Muscle of leg (tissue), 11 donors: ENCODE results near the gene CLDN2. TPM values are rescaled to one million over a fixed set of nuclear protein-coding genes. Genes with fewer than 3 reads are reported as not detected.

Source experiments
- DNase-seq: peaks from one replicate; pipeline ENCODE4 v3.0.0; 2013
- H3K27ac ChIP-seq: one replicate; pipeline ENCODE4 v1.5.1; 2013; ENCODE audit warnings: mild to moderate bottlenecking, low read length, control low read depth
- H3K27me3 ChIP-seq: one replicate; pipeline ENCODE4 v1.6.1; 2013; ENCODE audit warnings: low read length; ENCODE audit not compliant: control insufficient read depth, insufficient read depth
- H3K36me3 ChIP-seq: one replicate; pipeline ENCODE4 v1.6.1; 2013; ENCODE audit warnings: low read length; ENCODE audit not compliant: control insufficient read depth, insufficient read depth
- H3K4me1 ChIP-seq: one replicate; pipeline ENCODE4 v1.6.1; 2013; ENCODE audit warnings: low read length; ENCODE audit not compliant: control insufficient read depth, insufficient read depth
- H3K4me3 ChIP-seq: one replicate; pipeline ENCODE4 v1.5.1; 2013; ENCODE audit warnings: low read length, control low read depth
- H3K9me3 ChIP-seq: replicated peaks from 2 replicates; pipeline ENCODE4 v1.6.1; 2013; ENCODE audit warnings: low read depth, low read length; ENCODE audit not compliant: control insufficient read depth
- WGBS: methylation state at CpG from one replicate; pipeline ENCODE4 v1.1.5; 2013; ENCODE audit warnings: missing lambda C conversion rate; ENCODE audit not compliant: insufficient coverage; 5-methylcytosine and 5-hydroxymethylcytosine counted together
- polyA plus RNA-seq, 8 donors: library from polyadenylated mRNA; unstranded; fragments of 120-200 nt; gene quantifications; one replicate each; pipeline versions ENCODE4 v1.2.1 to v1.2.3, GENCODE V29; 2013; ENCODE audit warnings: inconsistent platforms in 1 of 8, low replicate concordance in 1 of 8; ENCODE audit not compliant: insufficient read length in 8 of 8, insufficient read depth in 1 of 8
- total RNA-seq: library from RNA; stranded (reverse); fragments of 120-200 nt; gene quantifications from one replicate; pipeline ENCODE4 v1.2.4, GENCODE V29; 2013

CLDN2 gene
- total and polyA plus RNA-seq, 9 donors: 0.09 to 7.6 (median 0.37) TPM

- Histone ChIP-seq H3K27me3 (peaks cover 28% of the 10 kb centered on the region), H3K4me3 (no peak overlapping the region), H3K9me3 (no peaks in the 10 kb centered on the region), H3K36me3 (peaks cover under 1% of the 10 kb centered on the region), H3K4me1 (peaks cover 5% of the 10 kb centered on the region), H3K27ac (no peak overlapping the region)
- no peak for DNase-seq
- WGBS: no CpG with 5 or more reads among the region's 1 CpG
Observed at GRCh38 chrX:106936246-106936645, 16.0 kb downstream of the CLDN2 start.

- peaks cover 10% of the 10 kb centered on the region for H3K36me3 ChIP-seq
- H3K4me3 ChIP-seq: no peak overlapping the region
- no peak for DNase-seq
- peaks cover 17% of the 10 kb centered on the region for H3K27me3 ChIP-seq
- H3K4me1 ChIP-seq: no peaks in the 10 kb centered on the region
- H3K9me3 ChIP-seq: no peaks in the 10 kb centered on the region
- H3K27ac ChIP-seq: no peak overlapping the region
- WGBS: no CpG with 5 or more reads among the region's 3 CpGs
Observed at GRCh38 chrX:106939566-106939965, 19.4 kb downstream of the CLDN2 start.

- Histone ChIP-seq H3K4me1 (no peaks in the 10 kb centered on the region), H3K9me3 (no peaks in the 10 kb centered on the region), H3K4me3 (no peak overlapping the region), H3K27me3 (peaks cover 17% of the 10 kb centered on the region), H3K27ac (no peak overlapping the region), H3K36me3 (peaks cover 10% of the 10 kb centered on the region)
- no peak for DNase-seq
- no CpG with 5 or more reads among the region's 1 CpG for WGBS
Observed at GRCh38 chrX:106940068-106940467, 19.9 kb downstream of the CLDN2 start.

GRCh38 chrX:106946464-106946863 is 26.3 kb downstream of the CLDN2 start:
- H3K9me3 ChIP-seq: no peaks in the 10 kb centered on the region
- peaks cover 10% of the 10 kb centered on the region for H3K36me3 ChIP-seq
- no peak for DNase-seq
- peaks cover 10% of the 10 kb centered on the region for H3K27me3 ChIP-seq
- no peak overlapping the region for H3K27ac ChIP-seq
- WGBS: 100% methylated on average over 1 of the region's 3 CpGs
- no peak overlapping the region for H3K4me3 ChIP-seq
- no peaks in the 10 kb centered on the region for H3K4me1 ChIP-seq

GRCh38 chrX:106948641-106949040 is 28.4 kb downstream of the CLDN2 start:
- no peak for DNase-seq

GRCh38 chrX:106949366-106949765 is 29.2 kb downstream of the CLDN2 start:
- Histone ChIP-seq H3K27me3 (peaks cover 6% of the 10 kb centered on the region), H3K27ac (no peak overlapping the region), H3K9me3 (no peaks in the 10 kb centered on the region), H3K36me3 (peaks cover 2% of the 10 kb centered on the region), H3K4me3 (no peak overlapping the region), H3K4me1 (no peaks in the 10 kb centered on the region)
- no peak for DNase-seq
- WGBS: no CpG with 5 or more reads among the region's 1 CpG

More at GRCh38 chrX:106948641-106949040, 28.4 kb downstream of the CLDN2 start:
- H3K4me1 ChIP-seq: no peaks in the 10 kb centered on the region
- H3K36me3 ChIP-seq: peaks cover 2% of the 10 kb centered on the region
- H3K27me3 ChIP-seq: peaks cover 2% of the 10 kb centered on the region
- no peak overlapping the region for H3K4me3 ChIP-seq
- no peaks in the 10 kb centered on the region for H3K9me3 ChIP-seq
- WGBS: no CpG with 5 or more reads among the region's 3 CpGs
- no peak overlapping the region for H3K27ac ChIP-seq

GRCh38 chrX:106950381-106950780 is 30.2 kb downstream of the CLDN2 start:
- no peaks in the 10 kb centered on the region for H3K4me1 ChIP-seq
- no peak overlapping the region for H3K4me3 ChIP-seq
- WGBS: 29% methylated on average over 1 of the region's 2 CpGs
- H3K27ac ChIP-seq: no peak overlapping the region
- peaks cover 8% of the 10 kb centered on the region for H3K27me3 ChIP-seq
- H3K36me3 ChIP-seq: peaks cover 9% of the 10 kb centered on the region
- no peaks in the 10 kb centered on the region for H3K9me3 ChIP-seq
- no peak for DNase-seq

- WGBS: no CpG with 5 or more reads among the region's 6 CpGs
- H3K27me3 ChIP-seq: peaks cover 10% of the 10 kb centered on the region
- H3K27ac ChIP-seq: no peak overlapping the region
- H3K36me3 ChIP-seq: peaks cover 17% of the 10 kb centered on the region
- no peak overlapping the region for H3K4me3 ChIP-seq
- DNase-seq: no peak
- no peaks in the 10 kb centered on the region for H3K9me3 ChIP-seq
- H3K4me1 ChIP-seq: no peaks in the 10 kb centered on the region
Observed at GRCh38 chrX:106951230-106951629, 31.0 kb downstream of the CLDN2 start.

GRCh38 chrX:106952089-106952488 is 31.9 kb downstream of the CLDN2 start:
- no peak for DNase-seq
- WGBS: 80% methylated on average over 1 of the region's 3 CpGs

GRCh38 chrX:106952538-106952937 is 32.3 kb downstream of the CLDN2 start:
- peaks cover 10% of the 10 kb centered on the region for H3K27me3 ChIP-seq
- H3K27ac ChIP-seq: no peak overlapping the region
- peaks cover 19% of the 10 kb centered on the region for H3K36me3 ChIP-seq
- H3K4me3 ChIP-seq: no peak overlapping the region
- no CpG with 5 or more reads among the region's 2 CpGs for WGBS
- no peaks in the 10 kb centered on the region for H3K4me1 ChIP-seq
- no peak for DNase-seq
- no peaks in the 10 kb centered on the region for H3K9me3 ChIP-seq

More at GRCh38 chrX:106952089-106952488, 31.9 kb downstream of the CLDN2 start:
- Histone ChIP-seq H3K27me3 (peaks cover 10% of the 10 kb centered on the region), H3K4me3 (no peak overlapping the region), H3K4me1 (no peaks in the 10 kb centered on the region), H3K36me3 (peaks cover 19% of the 10 kb centered on the region), H3K27ac (no peak overlapping the region), H3K9me3 (no peaks in the 10 kb centered on the region)

GRCh38 chrX:106952988-106953387 is 32.8 kb downstream of the CLDN2 start:
- H3K4me1 ChIP-seq: no peaks in the 10 kb centered on the region
- no CpG with 5 or more reads among the region's 1 CpG for WGBS
- peaks cover 10% of the 10 kb centered on the region for H3K27me3 ChIP-seq
- DNase-seq: no peak
- no peak overlapping the region for H3K4me3 ChIP-seq
- no peaks in the 10 kb centered on the region for H3K9me3 ChIP-seq
- peaks cover 19% of the 10 kb centered on the region for H3K36me3 ChIP-seq
- no peak overlapping the region for H3K27ac ChIP-seq
